LoVo (cell line): ENCODE data around the gene PHLDB1.
"Not testable (repeated sequence)": the region's sequence is repeated elsewhere in the genome, so short reads cannot be mapped to it uniquely, and the experiment has no call there.

Experiments used
- DNase-seq: peaks from one replicate; pipeline ENCODE4 v3.0.0-alpha.2; 2016; ENCODE audit warnings: low spot score

PHLDB1 gene

DNA sequence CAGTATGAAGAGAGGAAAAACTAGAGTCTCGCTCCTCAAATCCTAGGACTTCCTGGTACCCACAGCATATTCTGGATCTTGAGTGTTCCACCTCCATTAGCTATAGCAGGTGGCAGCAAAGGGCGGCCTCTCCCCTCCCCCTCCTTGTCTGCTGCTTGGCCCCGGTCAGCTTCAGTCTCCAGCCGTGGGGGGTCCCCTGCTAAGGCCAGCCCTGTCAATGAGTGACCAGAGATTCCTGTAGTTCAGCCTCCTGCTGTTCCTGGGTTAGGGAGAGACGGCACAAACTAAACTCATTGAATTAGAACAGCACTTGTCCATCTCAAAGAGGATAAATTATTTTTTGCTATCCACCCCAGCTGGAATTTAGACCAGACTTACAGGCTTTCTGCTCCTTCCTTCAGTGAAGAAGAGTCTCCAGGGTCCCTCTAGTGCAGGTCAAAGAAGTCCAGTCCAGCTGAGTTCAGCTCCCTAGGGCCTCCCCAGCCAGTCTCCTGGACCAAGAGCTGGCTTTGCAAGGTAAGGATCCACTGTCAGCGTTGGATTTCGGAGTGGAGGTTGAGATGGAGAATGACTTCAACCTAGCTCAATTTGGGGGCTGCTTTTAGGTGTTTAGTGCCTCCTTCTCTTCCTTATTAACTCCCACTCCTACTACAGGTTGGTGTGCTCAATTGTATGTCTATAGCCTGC, 1.1 kb upstream of the PHLDB1 start:
- DNase-seq, result no peak

DNA sequence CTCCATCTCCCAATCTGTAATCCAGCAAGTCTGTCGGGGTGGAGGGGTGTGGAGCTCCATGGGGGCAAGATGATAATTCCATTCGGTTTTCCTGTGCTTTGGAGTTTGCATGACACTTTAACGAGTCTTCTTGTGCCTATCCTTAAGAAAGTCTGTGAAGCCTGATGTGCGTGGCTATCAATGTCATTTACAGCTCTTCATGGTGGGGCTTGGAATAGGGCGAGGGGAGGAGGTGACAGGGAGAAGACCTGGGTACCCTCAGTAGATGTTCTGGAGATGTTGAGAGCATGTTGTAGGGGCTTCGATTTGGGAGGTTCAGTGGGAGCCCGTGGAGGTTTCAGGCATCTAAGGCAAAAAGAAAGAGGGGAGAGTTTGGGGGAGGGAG, 579 bp upstream of the PHLDB1 start:
- DNase-seq, result no peak

DNA sequence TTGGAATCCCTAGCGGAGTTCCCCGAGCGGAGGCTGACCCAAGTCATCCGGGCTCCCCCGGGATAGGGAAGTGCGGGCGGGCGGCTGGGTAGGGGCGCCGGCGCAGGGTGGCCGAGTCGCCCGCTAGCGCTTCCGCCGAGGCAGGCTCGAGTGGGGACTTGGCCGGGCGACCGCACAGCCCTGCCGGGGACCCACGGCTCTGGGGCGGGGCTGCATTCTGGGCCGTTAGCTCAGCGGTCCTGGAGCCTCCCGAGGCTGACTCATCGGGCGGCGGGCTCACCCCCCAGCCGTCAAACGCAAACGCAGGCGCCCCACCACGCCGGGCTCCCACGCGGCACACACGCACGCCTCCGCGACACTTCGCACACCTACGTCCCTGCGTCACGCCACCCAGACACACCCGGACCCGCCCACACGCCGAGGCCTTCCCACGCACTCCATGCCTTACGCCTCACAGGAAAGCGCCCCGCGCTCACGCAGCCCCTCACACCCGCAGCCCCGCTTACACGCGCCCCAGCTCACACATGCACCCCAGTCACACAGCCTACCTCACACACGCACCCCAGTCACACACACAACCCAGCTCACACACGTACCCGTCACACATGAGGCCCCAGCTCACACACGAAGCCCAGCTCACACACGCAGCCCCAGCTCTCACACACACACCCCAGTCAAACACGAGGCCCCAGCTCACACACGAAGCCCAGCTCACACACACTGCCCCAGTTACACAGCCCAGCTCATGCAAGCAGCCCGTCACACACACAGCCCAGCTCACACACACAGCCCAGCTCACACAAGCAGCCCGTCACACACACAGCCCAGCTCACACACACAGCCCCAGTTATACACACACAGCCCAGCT, 1.2 kb downstream of the PHLDB1 start:
- DNase-seq, result peak; percentile 48

DNA sequence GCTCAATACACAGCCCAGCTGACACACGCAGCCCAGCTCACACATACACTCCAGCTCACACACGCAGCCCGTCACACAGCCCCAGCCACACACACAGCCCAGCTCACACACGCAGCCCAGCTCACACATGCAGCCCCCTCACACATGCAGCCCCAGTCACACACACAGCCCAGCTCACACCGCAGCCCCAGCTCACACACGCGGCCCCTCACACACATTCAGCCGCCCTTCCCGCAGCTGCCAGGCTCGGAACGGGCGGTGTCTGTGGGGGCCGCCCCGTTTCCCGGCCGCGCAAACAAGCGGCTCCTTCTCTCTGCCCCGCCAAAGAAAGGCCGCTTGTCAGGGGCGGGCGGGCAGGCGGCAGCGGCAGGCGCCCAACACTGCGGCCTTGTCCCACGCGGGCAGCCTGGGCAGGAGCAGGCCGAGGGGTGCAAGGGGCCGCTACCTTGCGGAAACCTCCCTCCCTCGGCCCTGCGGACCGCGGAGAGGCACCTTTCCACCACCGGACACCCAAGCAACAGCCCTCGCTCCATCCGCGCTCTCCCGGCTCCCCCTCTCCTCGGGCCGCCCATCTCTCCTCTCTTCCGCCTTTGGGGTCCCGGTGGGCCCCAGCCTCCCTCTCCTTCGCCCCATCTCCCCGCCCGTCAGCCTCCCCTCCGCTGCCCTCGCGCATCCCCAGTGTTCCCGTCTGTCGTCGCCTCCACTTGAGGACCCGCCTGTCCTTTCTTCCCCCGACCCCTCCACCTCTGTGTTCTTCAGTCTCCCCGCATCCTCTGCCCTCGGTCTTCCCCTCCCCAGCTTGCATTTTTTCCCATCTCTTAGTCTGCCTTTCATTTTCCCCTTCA, 2.2 kb downstream of the PHLDB1 start:
- DNase-seq, result no peak

DNA sequence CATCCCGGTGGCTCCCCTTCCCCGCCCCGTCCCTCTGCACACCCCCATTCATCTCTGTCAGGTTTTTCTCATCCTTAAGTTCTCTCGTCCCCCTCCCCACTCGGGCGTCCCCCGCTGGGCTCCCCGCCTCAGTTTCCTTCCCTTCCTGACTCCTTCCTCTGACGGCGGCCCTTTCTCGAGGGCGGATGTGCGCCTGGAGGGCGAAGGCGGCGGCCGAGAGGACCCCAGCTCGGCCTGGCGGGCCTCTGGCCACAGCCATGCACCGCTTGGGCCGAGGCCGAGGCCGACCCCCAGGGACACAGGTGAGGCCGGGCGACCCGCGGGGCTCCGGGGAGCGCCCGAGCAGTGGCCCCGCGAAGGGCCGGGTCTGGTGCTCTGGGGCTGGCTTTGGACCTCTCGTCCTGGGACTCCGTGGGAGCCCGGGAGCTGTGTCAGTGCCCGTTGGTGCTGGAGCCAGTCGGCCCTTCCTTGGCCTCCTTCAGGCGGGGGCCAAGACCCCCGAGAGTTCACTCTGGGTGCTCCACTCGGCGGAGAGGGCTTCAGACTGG, 2.9 kb downstream of the PHLDB1 start:
- DNase-seq, result no peak

DNA sequence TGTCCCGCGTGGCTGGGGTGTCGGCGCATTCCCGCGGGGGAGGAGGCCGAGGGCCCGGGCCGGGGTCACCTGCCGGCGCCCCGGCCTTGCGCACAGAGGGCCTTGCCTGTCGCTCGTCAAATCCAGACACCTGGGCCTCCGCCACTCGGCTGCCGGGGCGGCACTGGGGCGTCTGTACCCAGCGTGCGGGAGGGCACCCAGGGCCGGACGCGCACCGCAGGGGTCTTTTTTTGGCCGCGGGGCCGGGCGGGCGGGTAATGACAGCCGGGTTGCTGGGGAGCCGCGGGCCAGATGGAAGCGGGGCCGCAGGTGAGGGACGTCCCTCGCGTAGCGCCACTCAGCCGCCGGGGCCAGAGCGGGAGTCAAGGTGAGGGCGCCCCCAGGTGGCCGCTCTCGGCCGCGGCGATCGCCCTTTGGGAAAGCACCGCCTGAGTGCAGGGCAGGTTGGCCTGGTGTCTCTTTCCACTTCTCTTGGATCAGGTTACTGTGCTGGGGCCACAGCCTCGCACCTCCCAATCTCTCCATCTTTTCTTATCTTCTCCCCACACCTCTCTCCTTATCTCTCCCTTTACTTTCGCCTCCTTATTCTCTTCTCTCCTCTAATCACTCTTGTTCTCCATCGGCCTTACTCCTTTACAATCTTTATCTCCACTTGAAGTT, 3.5 kb downstream of the PHLDB1 start:
- peak; percentile 43 for DNase-seq

DNA sequence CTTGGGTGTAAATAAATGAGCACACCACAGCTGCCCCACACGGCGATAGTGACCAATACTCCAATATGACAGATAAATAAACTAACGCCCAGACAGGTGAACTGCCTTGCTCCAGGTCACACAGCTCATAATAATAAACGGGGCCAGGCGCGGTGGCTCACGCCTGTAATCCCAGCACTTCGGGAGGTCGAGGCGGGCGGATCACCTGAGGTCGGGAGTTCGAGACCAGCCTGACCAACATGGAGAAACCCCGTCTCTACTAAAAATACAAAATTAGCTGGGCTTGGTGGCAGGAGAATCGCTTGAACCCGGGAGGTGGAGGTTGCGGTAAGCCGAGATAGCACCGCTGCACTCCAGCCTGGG, 4.0 kb downstream of the PHLDB1 start:
- not testable (repeated sequence) for DNase-seq

DNA sequence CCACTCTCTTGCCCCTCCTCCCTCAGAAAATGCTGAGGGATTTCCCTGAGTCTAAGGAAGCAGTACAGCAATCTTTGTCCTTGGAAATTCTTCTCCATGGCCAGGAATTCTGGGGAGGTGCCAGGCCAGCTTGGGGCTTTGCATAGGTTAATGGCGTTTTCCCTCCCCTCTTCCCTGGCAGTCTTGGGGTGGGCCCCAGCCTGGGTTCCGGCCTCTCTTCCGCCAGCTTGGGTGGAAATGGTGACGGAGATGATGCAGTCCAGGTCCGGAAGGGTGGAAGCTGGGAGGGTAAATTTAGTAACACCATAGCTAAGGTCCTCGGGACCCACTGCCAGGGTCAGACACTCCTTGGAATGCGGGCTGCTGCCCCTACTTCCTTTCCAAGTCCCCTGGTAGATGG, 5.0 kb downstream of the PHLDB1 start:
- DNase-seq, result no peak

DNA sequence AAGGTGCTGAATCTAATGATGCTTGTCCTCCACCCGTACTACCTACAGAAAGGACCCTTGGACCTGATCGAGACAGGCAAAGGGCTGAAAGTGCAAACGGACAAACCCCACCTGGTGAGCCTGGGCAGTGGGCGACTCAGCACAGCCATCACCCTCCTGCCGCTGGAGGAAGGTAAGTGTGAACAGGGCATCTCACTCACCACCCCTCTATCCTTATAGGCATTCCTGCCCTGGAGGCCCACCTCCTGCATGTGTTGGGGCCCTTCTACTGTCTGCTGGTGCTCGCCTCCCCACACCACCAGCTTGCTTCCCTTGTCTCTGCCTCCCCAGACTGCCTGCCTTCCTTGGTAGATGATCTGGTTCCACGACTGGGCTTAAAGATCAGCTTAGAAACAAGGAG, 7.1 kb downstream of the PHLDB1 start:
- DNase-seq, result no peak

DNA sequence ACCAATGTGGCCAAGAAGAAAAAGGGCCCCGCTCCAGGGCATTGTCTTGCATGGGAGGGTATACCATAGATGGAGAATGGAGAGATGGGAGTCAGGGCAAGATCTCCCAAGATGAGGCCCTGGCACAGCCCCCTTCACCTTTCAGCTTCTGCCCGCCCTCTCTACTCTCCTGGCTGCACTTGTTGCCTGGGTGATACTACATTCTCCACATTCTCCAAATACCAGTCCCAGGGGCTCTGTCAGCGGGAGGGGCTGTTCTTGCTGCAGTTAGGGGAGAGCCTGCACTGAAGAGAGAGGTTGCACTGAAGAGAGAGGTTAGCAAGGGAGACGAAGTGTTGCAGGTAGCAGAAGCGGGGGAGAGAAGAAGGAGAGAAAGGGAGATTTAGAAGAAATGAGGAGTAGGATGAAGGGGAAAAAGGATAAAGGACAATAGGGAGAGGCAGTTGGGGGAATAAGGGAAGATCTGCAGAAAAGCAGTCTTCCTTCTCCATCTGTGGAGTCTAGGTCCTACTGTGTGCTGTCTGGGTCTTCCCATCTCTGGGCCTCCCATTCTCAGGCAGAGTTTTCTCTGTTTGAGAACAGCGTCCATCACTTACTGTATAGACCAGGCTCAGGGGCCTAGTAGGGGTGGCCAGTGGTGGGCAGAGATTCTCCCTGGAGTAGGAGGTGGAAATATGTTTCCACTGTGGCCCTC, 8.0 kb downstream of the PHLDB1 start:
- DNase-seq, result no peak

DNA sequence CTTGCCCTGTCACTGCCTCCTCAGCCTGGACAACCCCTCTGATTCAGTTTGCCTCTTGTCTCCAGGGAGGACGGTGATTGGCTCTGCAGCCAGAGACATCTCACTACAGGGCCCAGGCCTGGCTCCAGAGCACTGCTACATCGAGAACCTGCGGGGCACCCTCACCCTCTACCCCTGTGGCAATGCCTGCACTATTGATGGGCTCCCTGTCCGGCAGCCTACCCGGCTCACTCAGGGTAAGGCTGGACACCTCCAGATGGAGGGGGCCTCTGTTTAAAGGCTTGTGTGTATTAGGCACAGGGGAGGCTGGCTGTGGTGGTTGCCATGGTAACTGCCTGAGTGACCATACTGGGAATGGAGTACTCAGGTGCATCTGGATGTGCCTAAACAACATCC, 8.6 kb downstream of the PHLDB1 start:
- no peak for DNase-seq

DNA sequence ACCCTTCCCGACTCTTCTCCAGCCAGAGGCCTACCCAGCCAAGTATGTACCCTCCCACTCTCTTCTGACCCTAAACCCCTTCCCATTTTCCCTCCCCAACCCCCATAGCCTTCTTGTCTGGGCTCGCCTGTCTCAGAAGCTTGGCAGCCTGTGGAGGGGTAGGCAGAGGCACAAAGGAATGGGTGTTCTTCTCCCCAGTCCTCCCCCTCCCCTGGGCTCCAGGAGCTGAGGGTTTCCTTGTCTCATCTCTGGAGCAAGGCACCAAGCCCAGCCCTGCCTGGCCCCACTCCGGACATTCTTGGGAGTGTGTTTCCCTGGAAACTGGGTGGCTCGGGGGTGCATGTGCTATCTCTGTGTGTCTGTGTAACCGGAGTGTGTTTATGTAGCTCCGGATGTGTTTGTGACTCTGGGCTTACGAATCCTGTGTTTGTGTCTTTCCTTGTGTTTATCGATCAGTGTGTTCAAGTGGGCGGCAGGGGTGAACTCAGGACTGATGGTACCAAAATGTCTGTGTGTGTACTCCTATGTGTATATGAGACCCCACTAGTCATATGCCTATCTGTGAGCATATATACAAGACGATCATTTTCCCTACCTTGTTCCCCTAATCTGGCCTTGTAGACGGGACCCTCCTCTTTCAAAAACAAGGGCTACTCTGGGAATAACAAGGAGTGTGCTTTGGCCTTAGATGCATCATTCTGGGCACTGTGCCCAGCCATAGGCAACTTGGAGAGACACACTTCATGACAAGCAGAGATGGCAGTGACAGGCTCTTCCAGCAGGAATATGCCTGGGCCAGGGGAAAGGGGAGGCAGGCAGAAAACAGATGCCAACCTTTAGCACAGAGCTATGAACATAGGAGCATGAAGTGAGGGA, 10.9 kb downstream of the PHLDB1 start:
- no peak for DNase-seq

DNA sequence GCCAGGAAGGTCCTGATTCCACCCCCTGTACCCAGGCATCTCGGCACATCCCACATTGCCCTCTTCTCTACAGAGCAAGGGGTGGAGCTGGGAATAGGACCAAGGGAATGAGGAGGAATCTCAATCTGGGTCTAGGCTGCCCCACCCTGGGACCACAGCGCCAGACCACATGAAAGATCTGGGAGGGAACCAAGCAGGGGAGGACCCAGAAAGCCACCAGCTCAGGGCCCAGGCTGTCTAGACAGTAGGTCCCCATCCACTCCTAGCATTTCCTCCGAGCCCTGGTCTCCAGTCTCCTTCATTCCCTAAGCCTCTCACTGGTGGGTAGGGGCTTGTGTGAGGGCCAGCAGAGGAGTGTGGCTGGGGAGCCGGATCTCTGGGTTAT, 11.6 kb downstream of the PHLDB1 start:
- peak; percentile 42 for DNase-seq

DNA sequence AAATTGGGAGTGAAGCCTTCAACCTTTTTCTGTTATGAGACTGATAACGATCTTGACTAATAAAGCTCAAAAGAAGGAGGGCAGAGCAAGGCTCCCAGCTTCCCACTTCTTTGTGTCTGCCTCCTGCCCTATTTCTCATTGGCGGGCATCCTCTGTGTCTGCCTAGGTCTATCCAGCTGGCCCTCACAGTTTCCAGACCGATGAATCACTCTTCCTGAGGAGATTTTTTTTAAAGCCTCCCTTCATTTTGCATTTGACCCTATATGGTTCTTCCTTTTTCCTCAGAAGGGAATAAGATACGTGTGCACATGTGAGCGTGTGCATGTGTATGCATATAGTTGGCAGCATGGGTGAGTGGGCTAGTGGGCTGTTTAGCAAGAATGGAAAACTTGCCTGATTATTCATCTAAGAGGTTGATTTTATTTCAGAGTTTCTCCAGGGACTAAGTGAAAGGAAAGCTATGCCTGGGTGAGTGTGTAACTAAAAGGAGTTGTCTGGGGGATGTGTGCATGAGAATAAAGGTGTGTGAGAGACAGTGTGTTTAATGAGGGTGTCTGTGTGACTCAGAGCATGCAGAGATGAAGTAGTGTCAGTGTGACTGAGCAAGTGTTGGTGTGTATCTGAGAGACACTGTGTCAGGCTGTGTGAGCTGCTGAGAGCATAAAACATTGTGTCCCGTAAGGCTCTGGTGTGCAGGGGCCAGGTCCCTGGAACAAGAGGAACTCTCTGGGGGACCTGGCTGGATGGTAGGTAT, 12.2 kb downstream of the PHLDB1 start:
- no peak for DNase-seq

DNA sequence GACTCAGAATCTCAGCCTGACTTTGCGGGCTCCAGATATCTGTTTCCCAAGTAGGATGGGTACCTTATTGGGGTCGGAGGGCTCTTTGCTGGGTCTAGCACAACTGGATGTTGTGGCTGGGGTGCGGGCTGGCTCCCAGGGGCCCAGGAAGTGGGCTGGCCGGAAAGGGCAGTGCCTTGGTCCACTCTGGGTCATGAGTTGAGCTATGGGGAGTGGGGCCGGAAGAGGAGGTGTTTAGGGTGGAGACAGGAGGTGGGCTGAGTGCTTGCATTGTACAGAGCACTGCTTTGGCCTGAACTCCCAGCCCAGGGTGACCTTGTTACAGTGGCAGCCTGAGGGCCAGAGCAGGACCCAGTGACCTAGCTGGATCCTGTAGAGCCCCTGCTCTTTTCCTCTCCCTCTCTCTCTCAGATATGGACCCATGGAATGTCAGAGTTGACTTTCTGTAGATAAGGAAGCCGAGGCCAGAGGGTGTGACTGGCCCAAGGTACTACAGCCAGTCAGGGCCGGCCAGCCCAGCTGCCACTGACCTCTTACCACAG, 13.2 kb downstream of the PHLDB1 start:
- DNase-seq, result no peak

DNA sequence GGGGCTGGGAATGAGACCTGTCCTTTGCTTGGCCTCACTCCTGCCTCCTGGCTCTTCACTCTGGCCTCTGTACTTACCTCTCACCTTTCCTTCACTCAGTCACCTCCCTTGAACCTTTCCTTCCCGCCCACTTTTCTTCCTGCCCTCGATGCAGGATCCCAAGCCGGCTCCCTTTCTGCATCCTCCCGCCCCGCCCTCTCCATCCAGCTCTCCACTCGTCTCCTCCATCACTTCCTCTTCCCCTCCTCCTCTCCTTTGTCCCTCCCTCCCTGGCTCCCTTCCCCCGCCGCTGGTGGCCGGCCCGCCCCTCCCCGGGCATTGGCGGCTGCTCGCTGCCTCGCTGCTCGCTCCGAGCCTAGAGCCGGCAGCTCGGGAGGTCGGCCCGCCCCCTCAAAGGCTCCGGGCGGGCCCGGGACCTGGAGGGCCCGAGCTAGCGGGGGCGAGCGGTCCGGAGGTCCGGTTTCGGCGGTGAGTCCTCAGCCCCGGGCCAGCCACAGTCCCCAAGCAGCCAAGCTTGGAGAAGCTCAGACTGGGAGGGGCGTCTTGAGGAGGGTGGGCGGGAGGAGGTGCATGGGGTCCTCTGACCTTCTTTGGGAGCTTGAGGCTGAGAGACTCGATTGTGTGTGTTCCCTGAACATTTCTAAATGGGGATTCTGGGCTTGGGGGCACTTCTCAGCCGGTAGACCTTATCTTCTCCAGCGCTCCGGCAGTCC, 13.8 kb downstream of the PHLDB1 start:
- peak; percentile 15 for DNase-seq

DNA sequence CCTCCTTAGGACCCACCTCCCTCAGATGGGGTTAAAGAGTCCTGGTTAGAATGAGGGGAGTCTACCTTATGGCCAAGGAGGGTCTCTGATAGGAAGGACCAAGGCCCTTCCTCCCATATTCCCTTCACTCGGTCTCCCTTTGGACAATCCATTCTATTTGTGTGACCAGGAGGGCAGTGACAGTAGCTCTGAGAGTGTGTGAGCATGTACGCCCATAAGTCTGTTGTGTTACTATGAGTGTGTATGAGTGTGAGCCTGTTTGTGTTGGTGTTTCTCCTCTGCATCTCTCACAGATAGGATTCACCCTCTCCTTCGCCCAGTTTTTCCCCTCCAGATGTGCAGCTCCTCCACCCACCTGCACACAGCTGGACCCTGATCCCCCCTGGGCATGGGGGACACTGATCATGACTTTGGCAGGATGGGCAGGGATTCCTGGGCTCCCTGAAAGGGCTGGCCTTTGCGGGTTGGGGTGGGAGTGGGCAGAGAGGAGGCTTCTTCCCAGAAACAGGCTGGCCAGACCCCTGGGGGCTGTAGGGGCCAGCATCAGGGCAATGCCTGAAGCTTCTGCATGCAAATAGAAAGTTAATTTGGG, 14.5 kb downstream of the PHLDB1 start:
- no peak for DNase-seq
